Neural cell (in vitro differentiated cells): ENCODE measurements around the gene PATZ1.

Experiments used
- CTCF ChIP-seq: fragments of 450-650 bp; IDR thresholded peaks from 2 replicates; pipeline ENCODE4 v1.5.1; 2014; ENCODE audit warnings: antibody characterized with exemption, mild to moderate bottlenecking, moderate library complexity; ENCODE audit not compliant: poor library complexity, severe bottlenecking
- EP300 ChIP-seq: fragments of 450-650 bp; conservative IDR thresholded peaks from 2 replicates; pipeline ENCODE4 v1.6.1; 2014; ENCODE audit warnings: antibody characterized with exemption, mild to moderate bottlenecking, moderate library complexity; ENCODE audit not compliant: poor library complexity, severe bottlenecking
- EZH2 ChIP-seq: fragments of 200-600, 300-800 bp; shearing (Covaris generic), sonication (generic); IDR thresholded peaks from 2 replicates; pipeline ENCODE4 v1.6.1; 2014; ENCODE audit warnings: antibody characterized with exemption, low read length, borderline replicate concordance, mild to moderate bottlenecking; ENCODE audit not compliant: insufficient read depth, poor library complexity, severe bottlenecking
- POLR2AphosphoS5 ChIP-seq: IDR thresholded peaks from 2 replicates; pipeline ENCODE4 v1.6.1; 2012
- RAD21 ChIP-seq: fragments of 450-650 bp; conservative IDR thresholded peaks from 2 replicates; pipeline ENCODE4 v1.6.1; 2014; ENCODE audit warnings: antibody characterized with exemption, mild to moderate bottlenecking, moderate library complexity
- REST ChIP-seq: IDR thresholded peaks from 2 replicates; pipeline ENCODE4 v1.6.1; 2012; ENCODE audit warnings: borderline replicate concordance
- SMC3 ChIP-seq: fragments of 450-650 bp; conservative IDR thresholded peaks from 2 replicates; pipeline ENCODE4 v1.6.1; 2014; ENCODE audit warnings: antibody characterized with exemption, mild to moderate bottlenecking, moderate library complexity; ENCODE audit not compliant: poor library complexity

GRCh38 chr22:31279327-31279669 is 66.8 kb downstream of the PATZ1 start:
- no peak for TF ChIP-seq CTCF
- no peak for TF ChIP-seq POLR2AphosphoS5
- no peak for TF ChIP-seq SMC3
- TF ChIP-seq EZH2: no peak
- TF ChIP-seq EP300: no peak
- no peak for TF ChIP-seq RAD21
- TF ChIP-seq REST: no peak
